NCI-H446 treated with DMSO at 0.1 percent for 48 hours (cell line): ENCODE data around the gene POLD2.

ENCODE experiments used
- DNase-seq: peaks from one replicate; lab custom pipeline; 2025; lab: John Stamatoyannopoulos, UW

POLD2 gene

DNA sequence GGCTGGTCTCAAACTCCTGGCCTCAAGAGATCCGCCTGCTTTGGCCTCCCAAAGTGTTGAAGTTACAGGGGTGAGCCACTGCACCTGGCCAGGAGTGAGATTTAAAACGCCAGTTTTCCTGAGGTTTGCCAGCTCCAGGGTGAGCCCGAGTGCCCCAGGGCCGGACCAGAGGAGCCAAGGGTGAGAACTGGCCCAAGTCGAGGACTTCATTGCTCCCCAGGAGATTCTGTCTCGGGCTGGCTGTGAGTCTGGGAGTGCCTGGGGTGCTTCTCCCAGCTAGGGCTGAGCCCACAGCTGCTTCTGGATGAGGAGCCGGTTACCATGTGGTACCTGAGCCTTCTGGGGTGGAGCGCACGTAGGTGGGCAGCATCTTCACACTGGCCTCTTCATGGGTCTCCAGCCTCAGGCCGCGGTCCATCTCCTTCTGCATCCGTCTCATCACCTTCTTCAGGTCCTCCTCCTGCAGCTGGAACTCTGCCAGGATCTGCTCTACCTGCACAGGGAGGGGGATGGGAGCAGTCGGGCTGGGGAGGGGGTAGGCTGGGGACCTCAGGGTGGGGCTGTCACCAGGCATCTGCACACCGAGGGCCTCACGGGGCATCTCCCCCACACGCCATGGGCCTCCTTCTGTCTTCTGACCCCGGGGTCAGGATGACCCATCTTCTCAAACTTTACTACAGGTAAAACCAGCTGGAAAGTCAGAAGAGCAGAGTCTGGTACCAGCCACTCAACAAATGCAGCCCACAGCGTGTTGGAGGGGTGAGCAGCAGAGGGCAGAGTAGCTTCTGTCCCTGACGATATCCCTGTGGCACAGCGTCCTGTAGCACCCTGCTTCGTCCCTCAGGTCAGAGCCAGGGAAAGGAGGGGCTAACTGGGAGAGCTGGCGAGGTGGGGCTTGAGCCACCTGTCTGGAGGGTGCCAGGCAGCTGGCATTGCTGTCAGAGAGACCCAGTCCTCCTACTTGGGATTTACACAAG is 29.9 kb upstream of the POLD2 start:
- no peak for DNase-seq

DNA sequence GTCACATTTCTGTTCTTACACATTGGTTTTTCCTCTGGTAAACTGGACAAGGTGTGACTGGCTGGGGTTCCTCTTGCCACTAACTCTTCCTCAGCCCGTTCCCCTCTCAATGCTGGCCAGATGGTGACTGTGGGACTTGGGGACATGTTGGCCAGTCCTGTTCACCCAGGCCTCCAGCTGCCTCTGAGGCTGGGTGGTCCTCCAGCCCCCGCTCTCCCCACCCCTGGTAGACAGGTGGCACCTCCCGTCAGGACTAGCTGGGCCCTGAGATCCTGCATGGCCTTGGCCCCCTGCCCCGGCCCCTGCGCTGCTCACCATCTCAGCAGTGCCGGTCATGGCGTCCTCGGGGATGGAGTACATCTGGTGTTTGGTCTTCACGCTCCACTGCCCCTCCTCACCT is 28.6 kb upstream of the POLD2 start:
- no peak for DNase-seq

DNA sequence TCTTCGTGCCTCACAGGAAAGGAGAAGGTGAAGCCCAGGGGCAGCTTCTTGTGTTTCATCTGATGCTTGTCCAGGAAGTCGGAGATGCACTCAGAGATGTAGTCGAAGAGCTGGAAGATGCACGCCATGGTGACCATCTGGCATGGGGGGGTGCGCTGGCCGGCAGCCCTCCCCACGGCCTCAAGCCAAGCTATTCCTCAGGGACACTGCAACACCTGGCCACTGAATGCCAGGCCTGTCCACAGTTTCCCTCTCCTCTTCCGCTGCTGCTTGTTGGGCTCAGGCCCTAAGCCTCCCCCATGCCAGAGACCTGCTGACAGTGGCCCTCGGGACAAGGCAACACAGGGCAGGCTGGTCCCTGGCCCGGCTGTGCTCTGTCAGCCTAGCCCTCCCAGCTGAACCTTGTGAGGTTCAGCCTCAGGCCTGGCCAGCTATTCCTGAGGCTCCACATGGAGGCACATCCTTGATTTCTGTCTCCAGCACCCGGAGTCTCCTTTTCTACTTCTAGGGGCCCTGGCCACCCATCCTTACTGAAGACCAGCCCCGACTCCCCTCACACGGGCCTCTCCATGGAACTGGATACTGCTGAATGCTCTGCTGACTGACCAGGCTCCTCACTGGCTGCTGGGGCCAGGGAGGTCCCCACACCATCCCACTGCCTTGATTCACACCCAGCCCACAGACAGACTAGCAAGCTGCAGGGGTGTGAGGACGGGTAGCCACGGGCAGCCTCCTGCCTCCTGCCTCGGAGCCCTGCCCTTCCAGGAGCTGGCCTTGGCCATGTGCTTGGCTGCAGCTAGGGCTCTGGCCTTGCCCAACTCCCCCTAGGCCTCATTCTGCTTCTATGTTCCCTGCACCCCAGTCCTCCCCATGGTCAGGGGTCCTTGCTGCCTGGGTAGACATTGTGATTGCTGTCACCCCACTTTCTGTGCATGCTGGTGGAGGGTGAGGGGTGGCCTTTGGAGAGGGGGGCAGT is 27.9 kb upstream of the POLD2 start:
- DNase-seq: peak; percentile 27

DNA sequence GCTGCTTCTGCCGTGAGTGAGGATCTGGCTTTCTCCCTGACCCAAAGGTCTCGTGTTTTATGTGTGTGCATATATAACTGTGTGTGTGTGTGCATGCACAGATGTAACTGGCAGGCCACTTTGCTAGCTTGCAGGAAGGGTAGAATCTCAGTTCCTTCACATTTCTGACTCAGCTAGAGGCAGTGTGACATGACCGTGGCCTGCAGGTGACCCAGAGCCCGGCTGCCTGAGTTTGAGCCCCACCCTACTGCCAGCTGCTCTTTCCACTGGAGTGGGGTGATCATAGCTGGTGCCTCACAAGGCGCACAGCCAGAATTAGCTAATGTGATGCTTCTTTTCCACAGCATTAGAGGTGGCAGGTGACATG is 27.1 kb upstream of the POLD2 start:
- no peak for DNase-seq

DNA sequence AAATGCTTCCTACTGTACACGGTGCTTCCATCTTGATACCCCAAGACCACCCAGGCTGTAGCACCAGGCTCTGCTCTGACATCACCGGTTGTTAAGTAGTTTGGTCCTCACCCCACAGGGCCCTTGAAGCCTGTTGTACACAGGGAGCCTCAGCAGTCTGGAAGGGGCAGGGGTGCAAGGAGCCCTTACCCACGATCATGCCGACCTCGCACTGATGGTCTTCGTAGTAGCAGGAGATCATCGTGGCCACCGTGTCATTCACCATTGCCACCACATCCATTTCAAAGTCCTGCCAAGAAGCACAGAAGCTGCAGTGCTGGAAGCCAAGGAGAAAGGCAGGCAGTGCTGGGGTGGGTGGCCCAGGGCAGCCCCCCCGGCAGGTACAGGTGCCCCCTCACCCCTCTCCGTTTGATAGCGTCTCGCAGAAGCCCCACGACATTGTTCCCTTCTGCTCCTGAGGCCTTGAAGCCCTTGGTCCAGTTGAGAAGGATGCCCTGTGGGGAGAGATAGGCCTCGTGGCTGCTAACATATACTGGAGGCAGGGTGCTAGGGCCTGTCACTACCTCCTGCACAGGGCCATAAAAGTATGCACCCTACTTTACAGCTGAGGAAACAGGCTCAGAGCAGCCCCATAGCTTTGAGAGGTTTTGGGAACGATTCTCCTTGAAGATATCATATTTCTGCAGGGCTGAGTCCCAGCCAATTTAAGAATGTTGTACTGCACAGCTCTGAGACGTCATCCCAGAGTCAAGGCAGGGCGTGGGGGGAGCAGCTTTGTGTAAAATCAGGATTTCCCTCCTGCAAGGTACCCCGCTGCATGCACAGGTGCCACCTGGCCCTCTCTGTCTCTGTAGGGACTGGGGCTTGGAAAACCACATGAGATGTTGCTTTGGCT is 26.5 kb upstream of the POLD2 start:
- no peak for DNase-seq

DNA sequence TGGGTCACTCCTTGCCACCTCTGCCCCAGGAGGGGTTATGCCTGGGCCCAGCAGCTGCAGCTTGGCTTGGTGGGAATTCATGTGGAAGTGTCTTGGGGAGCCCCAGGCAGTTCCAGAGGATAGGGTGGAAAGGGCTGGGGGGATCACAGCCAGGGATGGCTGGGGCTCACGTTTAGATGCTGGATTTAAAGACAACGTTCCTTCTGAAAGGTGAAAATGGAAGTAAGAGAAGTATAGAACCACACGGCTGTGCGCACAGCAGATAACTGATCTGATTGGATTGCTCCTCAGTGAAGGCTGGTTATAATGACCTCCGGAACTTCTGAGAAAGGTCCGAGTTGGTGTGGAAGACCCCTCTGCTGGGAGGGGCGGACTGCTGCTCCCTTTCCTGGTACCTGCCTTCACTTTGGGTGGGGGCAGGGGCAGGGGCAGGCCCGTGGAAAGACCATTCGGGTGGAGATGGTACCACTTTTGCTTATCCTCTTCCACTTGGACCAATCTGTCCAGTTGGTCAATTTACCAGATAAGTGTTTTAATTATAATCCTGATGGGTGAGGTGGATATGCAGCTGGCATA is 25.7 kb upstream of the POLD2 start:
- no peak for DNase-seq

DNA sequence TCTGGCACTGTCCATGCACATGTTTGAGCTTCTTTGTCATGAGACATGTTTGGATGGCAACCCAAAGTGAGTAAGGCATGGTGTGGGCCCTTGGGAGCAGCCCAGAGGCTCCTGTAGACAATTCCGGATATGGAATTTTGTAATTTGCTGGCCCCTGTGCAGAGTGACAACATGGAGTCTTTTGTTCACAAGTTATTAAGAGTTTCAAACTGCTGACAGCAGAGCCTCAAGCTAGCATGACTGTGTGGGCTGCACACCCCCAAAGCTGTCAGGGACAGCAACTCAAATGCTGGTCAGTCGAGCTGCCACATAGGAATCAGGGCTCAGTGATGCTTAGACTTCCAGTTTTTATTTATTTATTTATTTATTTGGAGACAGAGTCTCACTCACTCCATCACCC is 24.8 kb upstream of the POLD2 start:
- DNase-seq: no peak

DNA sequence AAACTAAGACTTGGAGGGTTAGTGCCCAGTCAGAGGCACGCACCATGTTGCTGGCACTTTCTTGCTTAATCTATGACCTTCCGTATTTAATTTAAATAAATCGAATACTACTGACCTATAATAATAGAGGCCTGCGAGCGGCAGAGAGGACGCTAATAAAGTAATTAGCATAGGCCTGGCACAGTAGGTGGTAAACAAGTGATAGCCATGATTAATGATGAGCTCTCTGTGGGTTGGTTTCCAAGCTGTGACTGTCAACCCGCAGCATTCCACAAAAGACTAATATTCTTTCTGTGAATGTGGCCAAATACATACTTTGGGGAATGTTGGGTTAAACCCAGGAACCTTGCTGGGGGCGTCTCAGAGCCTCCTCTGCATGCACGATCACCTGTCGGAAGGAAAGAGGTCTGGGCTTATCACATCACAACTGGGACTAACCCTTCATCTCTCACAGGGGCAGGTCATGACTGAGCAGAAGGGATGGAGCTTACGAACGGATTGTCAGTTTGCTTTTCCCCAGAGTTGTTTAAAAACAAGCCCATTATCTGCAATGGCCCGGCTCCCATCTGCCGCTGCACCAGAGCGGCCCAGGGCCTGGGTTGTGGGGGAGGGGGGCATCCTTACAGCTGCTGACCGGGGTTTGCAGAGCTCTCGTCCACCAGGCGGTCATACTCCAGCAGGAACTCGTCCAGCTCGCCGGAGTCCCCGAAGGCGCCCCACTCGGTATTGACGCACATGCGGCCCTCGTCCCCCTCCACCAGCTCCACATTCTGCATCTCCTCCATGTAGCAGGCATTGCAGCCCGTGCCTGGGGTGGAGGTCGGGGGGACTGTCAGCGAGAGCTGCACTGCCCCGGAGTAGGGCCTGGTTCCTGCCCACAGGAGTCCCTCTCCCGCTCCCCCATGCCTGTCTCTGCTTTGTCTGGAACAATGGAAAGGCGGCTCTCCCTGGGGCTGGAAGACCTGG is 24.0 kb upstream of the POLD2 start:
- no peak for DNase-seq

DNA sequence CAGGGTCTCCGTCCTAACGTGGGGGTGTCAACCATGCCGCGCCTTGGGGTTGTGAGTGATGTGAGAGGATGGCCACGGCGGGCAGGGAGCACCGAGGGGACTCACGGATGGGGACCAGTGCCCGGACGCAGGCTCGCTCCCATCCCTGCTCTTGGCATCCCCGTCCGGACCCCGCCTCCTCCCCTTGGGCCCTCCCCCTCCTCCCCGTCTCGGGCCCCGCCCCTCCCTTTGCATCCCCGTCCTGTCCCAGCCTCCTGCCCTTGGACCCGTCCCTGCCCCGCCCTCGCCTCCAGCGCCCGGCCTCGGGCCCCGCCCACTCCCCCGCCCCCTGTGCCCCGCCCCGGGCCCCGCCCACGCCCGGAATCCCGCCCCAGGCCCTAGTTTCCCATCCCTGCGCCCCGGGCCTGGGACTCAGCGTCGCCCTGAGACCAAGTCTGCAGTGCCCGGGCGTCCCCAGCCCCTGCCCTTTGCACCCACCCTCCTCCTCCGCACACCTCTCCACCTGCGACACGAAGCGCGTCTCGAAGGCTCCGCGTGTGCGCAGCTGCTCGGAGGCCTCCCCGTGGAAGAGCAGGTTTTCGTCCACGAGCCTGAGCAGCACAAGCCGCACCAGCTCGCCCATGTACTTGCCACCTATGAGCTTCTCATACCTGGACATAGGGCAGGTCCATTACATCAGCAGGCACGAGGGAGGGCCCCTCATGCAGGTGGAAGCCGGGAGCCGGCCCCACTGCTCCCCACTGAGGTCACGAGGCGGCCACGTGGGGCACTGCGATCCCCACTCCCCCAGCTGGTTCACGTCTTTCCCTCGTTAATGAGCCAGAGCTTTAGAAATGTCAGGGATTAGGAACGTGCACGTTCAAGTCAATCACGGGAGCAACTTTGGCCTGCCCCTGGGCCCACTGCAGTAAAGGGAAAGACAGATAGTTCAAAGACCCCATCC is 22.9 kb upstream of the POLD2 start:
- DNase-seq: no peak

DNA sequence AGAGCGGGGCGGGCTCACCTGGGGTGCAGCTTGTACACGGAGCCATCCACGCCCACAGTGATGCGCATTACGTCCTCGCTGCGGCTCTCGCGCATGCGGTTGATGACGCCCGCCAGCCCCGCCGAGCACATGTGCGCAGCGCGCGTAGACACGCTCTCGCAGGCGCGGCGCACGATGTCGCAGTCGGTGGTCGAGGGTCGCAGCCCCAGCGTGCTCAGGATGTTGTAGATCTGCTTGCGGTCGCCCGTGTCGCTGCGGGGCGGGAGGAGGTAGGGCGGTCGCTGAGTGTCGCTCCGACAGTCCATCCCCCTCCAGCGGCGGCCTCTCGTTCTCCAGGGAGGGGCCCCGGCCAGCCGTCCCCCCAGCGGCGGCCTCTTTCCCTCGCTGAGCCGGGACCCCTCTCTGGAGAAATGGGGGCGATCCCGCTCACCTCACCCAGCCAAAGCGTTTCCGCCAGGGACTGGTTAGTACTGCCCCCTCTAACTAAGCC is 22.2 kb upstream of the POLD2 start:
- no peak for DNase-seq

DNA sequence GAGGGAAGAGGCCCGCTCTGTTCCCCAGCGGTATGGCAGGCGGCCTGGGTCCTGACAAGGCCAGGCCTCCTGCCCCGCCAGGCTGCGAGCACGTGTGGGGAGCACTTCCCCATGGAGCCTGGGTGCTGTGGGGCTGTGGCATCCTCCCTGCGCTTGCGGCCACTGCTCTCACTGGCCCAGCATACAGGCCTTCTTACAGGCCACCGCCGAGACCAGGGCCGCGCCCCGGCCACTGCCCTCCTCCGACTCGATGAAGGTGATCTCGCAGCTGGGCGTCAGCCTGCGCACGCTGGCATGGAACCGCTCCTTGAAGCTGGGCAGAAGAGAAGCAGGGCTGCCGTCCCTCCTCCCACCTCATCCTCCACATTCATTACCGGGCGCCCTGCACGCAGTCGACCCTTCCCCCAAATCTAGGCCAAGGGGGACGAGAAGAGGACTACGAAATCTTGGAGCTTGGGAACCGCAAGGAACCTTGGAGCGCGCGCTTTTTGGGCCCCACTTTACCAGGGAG is 21.7 kb upstream of the POLD2 start:
- no peak for DNase-seq

DNA sequence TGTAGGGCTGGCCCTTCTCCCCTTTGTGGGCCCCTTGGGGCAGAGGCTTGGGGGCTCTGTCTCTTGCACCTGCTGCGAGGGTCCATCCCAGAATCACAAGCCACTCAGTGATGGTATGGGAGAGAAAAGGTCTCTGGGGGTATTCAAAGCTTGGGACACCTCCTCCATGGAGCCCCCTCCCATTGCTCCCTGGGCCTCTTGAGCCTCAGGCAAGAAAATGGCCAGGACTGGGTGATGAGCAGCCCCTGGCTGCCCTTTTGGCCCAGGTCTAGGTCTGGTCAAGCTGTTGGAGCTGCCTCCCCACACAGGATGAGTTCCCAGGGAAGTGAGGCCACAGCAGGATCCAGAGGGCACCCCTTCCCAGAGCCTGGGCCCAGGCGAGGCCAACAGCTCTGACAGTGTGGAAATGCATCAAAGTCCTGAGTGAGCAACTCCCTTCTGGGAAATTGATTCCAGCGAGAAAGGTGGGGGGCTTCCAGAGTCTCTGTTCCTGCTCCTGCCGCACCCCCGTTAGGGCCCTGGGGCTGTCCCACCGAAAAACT is 21.1 kb upstream of the POLD2 start:
- DNase-seq: no peak

DNA sequence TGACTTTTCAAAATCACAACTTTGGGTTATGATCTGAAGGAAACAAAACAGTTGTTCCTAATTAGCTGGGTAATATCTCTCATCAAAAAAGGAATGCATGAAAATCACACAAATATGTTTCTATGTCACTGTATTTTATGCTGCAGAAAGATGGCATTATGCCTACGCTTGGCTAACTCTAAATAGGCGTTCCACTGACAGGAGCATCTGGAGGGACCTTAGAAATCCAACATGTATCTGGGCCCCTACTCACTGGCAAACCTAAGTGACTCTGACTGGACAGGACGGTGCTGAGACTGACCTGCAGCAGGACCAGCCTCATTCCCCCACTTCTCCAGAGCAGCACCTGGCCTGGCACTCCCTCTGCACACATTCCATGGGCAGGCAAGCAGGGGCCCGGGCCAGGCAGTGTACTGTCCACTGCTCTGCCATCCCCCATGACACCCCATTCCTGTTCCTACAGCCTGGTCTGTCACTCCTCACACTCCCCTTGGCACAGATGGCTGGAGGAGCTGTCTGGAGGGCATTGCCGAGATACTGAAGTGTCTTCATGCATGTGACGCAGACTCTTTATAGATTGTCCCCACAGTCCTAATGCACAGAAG is 20.4 kb upstream of the POLD2 start:
- DNase-seq: no peak

DNA sequence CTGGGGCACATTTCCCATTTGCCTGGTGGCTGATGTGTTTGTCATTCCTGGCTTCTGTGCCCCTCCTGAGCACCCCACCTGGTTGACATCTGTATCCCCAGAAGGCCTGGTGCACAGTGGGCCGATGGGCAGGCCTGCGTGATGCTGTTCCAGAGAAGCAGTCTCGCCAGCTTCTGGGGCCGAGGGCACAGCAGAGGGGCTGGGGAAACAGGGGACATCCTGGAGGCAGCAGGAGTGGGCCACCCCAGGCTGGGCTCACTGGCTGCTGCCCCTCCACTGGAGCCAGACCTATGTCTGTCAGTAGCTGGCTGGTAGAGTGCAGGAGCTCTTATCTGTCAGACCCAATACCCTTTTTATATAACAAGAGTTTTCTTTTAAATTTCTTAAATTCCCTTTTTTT is 18.7 kb upstream of the POLD2 start:
- DNase-seq: no peak

DNA sequence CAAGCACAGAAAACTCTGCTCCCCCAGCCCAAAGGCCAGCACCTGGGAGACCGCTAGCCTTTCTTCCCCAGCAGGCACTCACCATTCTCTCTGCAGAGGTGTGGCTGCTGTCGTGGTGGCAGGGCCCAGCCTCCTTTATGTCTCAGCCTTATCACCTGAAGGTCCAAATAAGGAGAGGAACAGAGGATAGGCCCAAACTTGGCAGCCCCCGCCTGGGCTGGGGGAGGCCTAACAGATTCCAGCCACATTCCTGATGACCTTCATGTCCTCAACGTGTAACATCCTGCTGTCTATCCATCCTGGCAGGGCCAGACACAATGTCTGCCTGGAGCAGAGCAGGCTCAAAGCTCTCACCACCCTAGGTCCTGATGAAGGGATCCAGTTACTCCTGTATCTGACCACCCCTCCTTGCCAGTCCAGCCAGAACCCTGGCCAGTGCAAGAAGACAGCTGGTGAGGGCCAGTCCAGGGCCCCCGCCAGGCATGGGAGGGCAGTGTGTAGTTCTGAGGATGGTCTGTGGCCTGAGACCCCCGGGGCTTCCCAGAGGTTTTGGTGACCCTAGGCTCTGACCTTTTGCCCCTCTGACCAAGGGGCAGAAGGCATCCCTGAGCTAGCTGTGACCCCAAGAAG is 18.0 kb upstream of the POLD2 start, which contains the start of gene MYL7:
Gene MYL7 (minus strand): TSS at position 112 of the 630 bp plus-strand sequence. CDS start 27 bp downstream, at position 85.
- DNase-seq: no peak

DNA sequence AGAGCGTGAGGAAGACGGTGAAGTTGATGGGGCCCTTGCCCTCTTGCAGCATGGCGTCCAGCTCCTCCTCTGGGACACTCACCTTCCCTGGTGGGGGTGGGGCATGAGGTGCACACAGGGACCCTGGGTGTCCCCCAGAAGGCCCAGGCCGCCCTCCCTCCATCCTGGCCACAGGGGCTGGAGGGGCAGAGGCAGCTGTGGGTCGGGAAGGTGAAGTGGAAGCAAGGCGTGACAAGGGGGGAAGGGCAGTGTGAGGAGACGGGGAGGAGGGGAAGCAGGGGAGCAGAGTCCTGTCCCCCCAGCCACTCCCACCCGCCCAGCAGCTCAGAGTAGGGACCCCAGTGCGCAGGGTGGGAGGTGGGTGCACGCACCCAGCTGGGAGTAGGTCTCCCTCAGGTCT is 17.0 kb upstream of the POLD2 start:
- no peak for DNase-seq

DNA sequence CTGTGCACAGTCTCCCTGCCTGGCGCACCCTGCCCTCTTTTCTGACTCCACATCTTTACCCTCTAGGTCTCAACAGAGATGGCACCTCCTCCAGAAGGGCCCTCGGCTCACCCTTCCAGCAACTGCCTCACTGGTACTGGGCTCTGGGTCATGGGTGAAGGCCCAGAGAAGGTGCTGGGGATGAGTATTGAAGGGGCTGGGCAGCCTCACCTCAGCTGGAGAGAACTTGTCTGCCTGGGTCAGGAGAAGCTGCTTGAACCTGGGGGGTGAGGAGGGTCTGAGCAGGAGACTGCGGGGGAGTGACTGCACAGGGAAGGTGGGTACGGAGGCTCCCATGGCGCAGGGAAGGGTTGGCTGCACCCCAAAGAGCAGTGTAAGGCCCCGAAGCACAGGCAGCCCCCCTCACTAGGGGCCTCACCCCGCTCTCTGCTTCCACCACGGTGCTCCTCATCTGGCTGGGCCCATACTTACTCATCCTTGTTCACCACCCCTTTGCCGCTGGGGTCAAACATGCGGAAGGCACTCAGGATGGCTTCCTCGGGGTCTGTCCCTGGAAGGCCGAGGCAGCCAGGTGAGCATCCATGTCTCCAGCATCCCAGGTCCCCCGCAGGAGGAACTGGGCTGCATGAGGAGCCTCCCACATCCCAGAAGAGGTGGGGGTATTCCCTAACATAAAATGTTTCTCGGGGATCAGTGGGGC is 16.1 kb upstream of the POLD2 start:
- DNase-seq: no peak
